K562 (cell line): ENCODE results near the gene RAB13. TPM values are rescaled to one million over a fixed set of nuclear protein-coding genes. Genes with fewer than 3 reads are reported as not detected.

Source experiments
- CC2D1A ChIP-seq: fragments of 450-650 bp; IDR thresholded peaks from 2 replicates; pipeline ENCODE4 v1.6.1; 2017; ENCODE audit warnings: mild to moderate bottlenecking
- CSDE1 ChIP-seq, 2 experiments: fragments of 450-650 bp; IDR thresholded peaks; 2 replicates each; pipeline ENCODE4 v1.6.1; 2016; ENCODE audit warnings: mild to moderate bottlenecking in 1 of 2
- ELF1 ChIP-seq: fragments of 200-800 bp; sonication (Bioruptor generic); IDR thresholded peaks from 2 replicates; pipeline ENCODE4 v1.6.1; 2016; ENCODE audit warnings: missing genetic modification characterization, missing compliant biosample characterization
- FIP1L1 ChIP-seq: fragments of 200-400 bp; formaldehyde crosslinking; IDR thresholded peaks from 2 replicates; pipeline ENCODE4 v1.6.1; 2018; ENCODE audit warnings: mild to moderate bottlenecking, low read depth, low read length; ENCODE audit not compliant: poor library complexity, severe bottlenecking
- FOXM1 ChIP-seq, 2 experiments: fragments of 450-650 bp in 1 of 2; sonication (generic) in 1 of 2; formaldehyde crosslinking in 1 of 2; IDR thresholded peaks; 2 replicates each; pipeline versions ENCODE4 v1.6.1 to v1.9.0; 2017 to 2022; ENCODE audit warnings: low read depth in 2 of 2, mild to moderate bottlenecking in 2 of 2, missing genetic modification reagents in 1 of 2, moderate library complexity in 1 of 2
- MBD2 ChIP-seq: sonication (generic); IDR thresholded peaks from 2 replicates; pipeline ENCODE4 v1.6.1; 2016; ENCODE audit warnings: low read depth, borderline replicate concordance
- PKNOX1 ChIP-seq: fragments of 450-650 bp; IDR thresholded peaks from 2 replicates; pipeline ENCODE4 v1.6.1; 2016
- PML ChIP-seq: IDR thresholded peaks from 2 replicates; pipeline ENCODE4 v1.6.1; 2012; ENCODE audit warnings: low read length, inconsistent platforms
- TAF9B ChIP-seq: fragments of 450-650 bp; IDR thresholded peaks from 2 replicates; pipeline ENCODE4 v1.6.1; 2018; ENCODE audit warnings: mild to moderate bottlenecking; ENCODE audit not compliant: partially characterized antibody
- U2AF2 ChIP-seq: fragments of 200-400 bp; formaldehyde crosslinking; optimal IDR thresholded peaks from 2 replicates; pipeline ENCODE3; 2017; ENCODE audit warnings: low read depth, mild to moderate bottlenecking, low read length
- VEZF1 ChIP-seq: fragments of 200-800 bp; sonication (Bioruptor generic); IDR thresholded peaks from 2 replicates; pipeline ENCODE4 v1.6.1; 2017; ENCODE audit warnings: missing genetic modification characterization, missing compliant biosample characterization
- ZFP91 ChIP-seq: sonication (generic); formaldehyde crosslinking; IDR thresholded peaks from 2 replicates; pipeline ENCODE4 v1.8.0; 2022; ENCODE audit warnings: mild to moderate bottlenecking, missing genetic modification reagents
- ZNF592 ChIP-seq: fragments of 450-650 bp; IDR thresholded peaks from 2 replicates; pipeline ENCODE4 v1.6.1; 2017; ENCODE audit warnings: antibody characterized with exemption, mild to moderate bottlenecking
- polyA plus RNA-seq, 8 experiments: library from polyadenylated mRNA; depleted of rRNA in 4 of 8; stranded (reverse) in 5 of 8; unstranded in 3 of 8; fragments of >200 nt; fragmentation: Nextera tagmentation in 2 of 8; fragmentation: Illumina TruSeq in 1 of 8; extraction: Ambion mirVana in 2 of 8; extraction: Trizol in 1 of 8; gene quantifications; 2 replicates each; pipeline versions ENCODE4 v1.2.1 to v1.2.3, GENCODE V29; 2011 to 2014; ENCODE audit warnings: inconsistent platforms in 1 of 8, missing spikeins in 1 of 8
- total RNA-seq, 7 experiments: library from RNA; depleted of rRNA in 6 of 7; stranded (reverse); fragments of >200 nt in 6 of 7; fragmentation: Illumina TruSeq in 2 of 7; extraction: Trizol in 2 of 7; gene quantifications; 2 replicates each; pipeline versions ENCODE4 v1.2.1 to v1.2.3, GENCODE V29; 2011 to 2021; ENCODE audit warnings: low replicate concordance in 1 of 7
- TF ChIP-seq, protein P1 (sequence below): sonication (generic); formaldehyde crosslinking; IDR thresholded peaks from 2 replicates; pipeline ENCODE4 v1.8.0; 2022; ENCODE audit warnings: missing genetic modification reagents, mild to moderate bottlenecking, borderline replicate concordance
- TF ChIP-seq, protein P2 (sequence below): fragments of 450-650 bp; IDR thresholded peaks from 2 replicates; pipeline ENCODE4 v1.6.1; 2016; ENCODE audit warnings: missing biosample characterization, missing genetic modification characterization

Gene RAB13
- total and polyA plus RNA-seq, 9 of the 15 experiments (the other 6 are each of a cell fraction or from before 2014, with no cell fraction given): 22.3 to 100 (median 39.8) TPM

DNA sequence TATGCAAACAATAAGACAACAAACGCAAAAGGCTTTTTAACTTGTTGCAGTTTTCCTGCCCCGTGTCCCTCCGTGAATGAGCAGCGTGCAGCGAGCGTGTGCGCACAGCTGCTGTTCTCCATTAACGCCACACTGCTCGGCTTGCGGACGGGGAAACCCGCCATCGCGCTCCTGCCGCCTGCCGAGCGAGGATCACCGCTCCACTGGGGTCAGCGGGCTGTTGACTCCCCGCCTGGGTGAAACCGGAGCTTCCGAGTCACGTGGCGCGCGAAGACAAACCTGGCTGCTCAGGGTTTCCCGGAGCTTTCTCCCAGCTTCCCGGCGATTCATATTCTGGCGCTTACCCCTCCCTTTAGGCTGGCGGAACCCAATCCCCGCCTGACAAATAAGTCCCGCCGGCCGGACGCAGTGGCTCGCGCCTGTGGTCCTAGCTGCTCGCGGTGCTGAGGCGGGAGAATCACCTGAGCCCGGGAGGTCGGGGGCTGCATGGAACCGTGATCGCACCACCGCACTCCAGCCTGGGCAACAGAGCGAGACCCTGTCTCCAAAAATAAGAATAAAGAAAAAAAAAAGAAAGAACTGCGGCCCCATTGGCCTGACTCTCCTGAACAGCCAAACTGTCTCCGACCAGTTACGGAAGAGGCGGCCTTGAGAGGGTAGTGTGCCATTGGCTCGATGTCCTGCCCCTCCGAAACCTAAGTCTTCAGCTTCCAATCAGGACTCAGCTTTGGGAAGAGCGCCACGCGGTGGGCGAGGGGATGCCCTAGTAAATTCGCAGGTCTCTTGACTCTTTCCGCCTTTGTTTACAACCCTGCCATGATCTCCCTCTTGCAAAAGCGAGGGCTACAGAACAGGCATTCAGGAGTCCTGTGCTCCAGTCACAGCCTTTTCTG, 18.8 kb downstream of the RAB13 start, which contains the start of gene CREB3L4 (continued):
- TF ChIP-seq FOXM1 (IDR thresholded peaks at IDR 0.05; ENCODE audit: low read depth): peak; percentile 42; the same call in 1 of the 2 replicates
- no peak for TF ChIP-seq FOXM1 (CRISPR knock-in tag; IDR thresholded peaks at IDR 0.05; ENCODE audit: low read depth)
- TF ChIP-seq PML: peak; percentile 67
- TF ChIP-seq ZFP91: peak; percentile 36; the same call in 1 of the 2 replicates
- TF ChIP-seq ELF1 (tag): peak; percentile 84
- TF ChIP-seq MBD2: peak; percentile 96
- TF ChIP-seq VEZF1 (CRISPR knock-in tag): peak; percentile 84
- TF ChIP-seq, protein P1, sequence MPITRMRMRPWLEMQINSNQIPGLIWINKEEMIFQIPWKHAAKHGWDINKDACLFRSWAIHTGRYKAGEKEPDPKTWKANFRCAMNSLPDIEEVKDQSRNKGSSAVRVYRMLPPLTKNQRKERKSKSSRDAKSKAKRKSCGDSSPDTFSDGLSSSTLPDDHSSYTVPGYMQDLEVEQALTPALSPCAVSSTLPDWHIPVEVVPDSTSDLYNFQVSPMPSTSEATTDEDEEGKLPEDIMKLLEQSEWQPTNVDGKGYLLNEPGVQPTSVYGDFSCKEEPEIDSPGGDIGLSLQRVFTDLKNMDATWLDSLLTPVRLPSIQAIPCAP (CRISPR knock-in tag): no peak
- TF ChIP-seq, protein P2, sequence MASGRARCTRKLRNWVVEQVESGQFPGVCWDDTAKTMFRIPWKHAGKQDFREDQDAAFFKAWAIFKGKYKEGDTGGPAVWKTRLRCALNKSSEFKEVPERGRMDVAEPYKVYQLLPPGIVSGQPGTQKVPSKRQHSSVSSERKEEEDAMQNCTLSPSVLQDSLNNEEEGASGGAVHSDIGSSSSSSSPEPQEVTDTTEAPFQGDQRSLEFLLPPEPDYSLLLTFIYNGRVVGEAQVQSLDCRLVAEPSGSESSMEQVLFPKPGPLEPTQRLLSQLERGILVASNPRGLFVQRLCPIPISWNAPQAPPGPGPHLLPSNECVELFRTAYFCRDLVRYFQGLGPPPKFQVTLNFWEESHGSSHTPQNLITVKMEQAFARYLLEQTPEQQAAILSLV (tag): 0 out of 2 replicates have a peak, but pooled peaks have one; percentile 28
- peak; percentile 22 for TF ChIP-seq FIP1L1
- TF ChIP-seq ZNF592: peak; percentile 50; the same call in 1 of the 2 replicates
- TF ChIP-seq U2AF2: no peak
- peak; percentile 100 for TF ChIP-seq PKNOX1
- peak; percentile 62 for TF ChIP-seq TAF9B
- peak; percentile 47; the same call in 1 of the 2 replicates for TF ChIP-seq CC2D1A
- no peak for TF ChIP-seq CSDE1 (IDR thresholded peaks at IDR 0.05)
